IPS-15b (cell line): ENCODE data around the gene HMCN1.

Source experiments
- H3K27me3 ChIP-seq: one replicate; pipeline ENCODE4 v1.6.1; 2013; ENCODE audit warnings: low read length; ENCODE audit not compliant: control insufficient read depth, insufficient read depth
- H3K36me3 ChIP-seq: one replicate; pipeline ENCODE4 v1.6.1; 2013; ENCODE audit warnings: low read length; ENCODE audit not compliant: control insufficient read depth, insufficient read depth
- H3K4me1 ChIP-seq: one replicate; pipeline ENCODE4 v1.6.1; 2013; ENCODE audit warnings: mild to moderate bottlenecking, low read length; ENCODE audit not compliant: control insufficient read depth, insufficient read depth
- H3K4me3 ChIP-seq: one replicate; pipeline ENCODE4 v1.5.1; 2013; ENCODE audit warnings: low read depth, low read length
- H3K9ac ChIP-seq: one replicate; pipeline ENCODE4 v1.6.1; 2013; ENCODE audit warnings: low read depth, mild to moderate bottlenecking, low read length
- H3K9me3 ChIP-seq: one replicate; pipeline ENCODE4 v1.6.1; 2013; ENCODE audit warnings: mild to moderate bottlenecking, low read length; ENCODE audit not compliant: control insufficient read depth, insufficient read depth

Gene HMCN1

DNA sequence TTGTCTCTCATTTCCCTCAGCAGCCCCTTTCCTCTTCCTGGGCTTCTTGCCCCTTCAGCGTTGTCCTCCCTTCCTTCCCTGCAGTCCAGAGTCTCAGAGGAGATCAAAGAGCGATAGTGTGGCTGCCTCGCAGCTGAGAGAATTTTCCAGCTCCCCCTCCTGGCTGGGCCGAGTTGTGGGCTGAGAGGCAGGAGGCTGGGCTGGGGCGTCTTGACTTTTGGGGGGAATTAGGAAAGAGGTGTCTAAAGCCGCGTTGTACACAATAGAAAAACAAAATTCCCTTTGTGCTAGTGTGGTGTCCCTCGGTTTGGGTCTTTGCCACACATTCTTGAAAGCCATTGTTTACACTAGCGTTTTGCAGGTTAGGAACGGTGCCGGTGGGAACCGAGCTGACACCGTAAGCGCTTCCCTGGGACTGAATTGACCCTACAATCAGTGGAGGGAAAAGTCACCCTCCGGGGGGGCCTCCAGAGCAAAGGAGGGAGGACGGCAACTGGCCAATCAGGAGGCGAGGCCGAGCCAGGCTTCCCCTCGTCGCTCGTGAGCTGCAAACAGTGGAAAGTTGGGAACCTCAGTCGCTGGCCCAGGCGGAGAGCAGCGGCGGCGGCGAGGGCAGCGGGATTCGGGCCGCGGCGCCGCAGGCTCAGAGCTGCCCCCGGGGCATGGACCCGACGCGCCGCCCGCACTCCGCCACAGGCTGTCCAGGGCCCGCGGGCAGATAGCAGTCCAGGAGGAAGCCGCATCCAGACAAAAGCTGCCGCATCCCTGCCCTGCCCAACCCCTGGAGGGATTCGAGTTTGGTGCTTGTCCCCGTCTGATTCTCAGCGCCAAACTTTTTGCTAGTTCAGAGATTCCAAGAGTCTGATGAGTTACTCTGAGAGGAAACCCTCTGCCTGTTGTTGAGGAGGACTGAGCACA is at the start of gene HMCN1:
HMCN1 (plus strand) TSS at position 574 of the 918 bp plus-strand sequence. CDS start 389 bp downstream, outside the sequence.
- H3K9ac ChIP-seq, result peak within 1 kb of the TSS; percentile 19
- no peaks in the 10 kb centered on the region for H3K9me3 ChIP-seq
- H3K4me1 ChIP-seq, result peaks cover 10% of the 10 kb centered on the region
- H3K27me3 ChIP-seq, result peaks cover 32% of the 10 kb centered on the region
- no peaks in the 10 kb centered on the region for H3K36me3 ChIP-seq
- peak within 1 kb of the TSS; percentile 83 for H3K4me3 ChIP-seq

DNA sequence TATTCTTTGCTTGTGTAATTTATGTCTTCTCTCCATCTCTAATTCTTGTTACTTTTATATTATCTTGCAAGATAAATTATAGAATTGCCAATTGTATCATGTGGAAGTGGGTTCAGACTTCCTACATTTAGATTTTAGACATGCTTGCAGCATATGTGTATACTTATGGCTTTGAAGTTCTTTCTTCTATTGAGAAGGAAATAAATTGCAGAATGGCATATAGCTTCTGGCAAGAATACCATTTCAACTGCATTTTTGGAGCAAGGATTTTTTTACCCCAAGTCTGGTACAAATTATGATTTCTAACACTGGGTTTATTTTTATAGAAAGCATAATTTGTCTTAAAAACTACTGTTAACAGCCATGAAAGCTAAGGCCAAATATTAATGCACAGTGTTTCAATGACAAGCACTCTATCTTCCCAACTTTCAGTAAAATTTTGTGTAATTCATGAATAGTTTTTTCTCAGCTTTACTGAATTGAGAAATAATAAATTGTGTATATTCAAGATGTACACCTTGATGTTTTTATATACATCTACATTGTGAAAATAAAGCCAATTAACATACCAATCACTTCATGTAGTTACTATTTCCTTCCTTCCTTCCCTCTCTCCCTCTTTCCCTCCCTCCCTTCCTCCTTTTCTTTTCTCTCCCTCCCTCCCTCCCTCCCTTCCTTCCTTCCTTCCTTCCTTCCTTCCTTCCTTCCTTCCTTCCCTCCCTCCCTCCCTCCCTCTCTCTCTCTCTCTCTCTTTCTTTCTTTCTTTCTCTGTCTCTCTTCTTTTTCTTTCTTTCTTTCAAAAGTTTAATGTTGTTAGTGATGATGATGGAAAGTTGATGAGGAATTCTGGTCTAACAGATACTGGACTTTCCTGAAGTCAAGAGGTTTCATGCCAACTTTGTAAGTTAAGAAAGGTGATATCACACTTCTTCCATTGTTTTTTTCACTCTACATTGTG is 47.1 kb upstream of the HMCN1 start:
- Histone ChIP-seq H3K27me3 (no peaks in the 10 kb centered on the region), H3K9me3 (no peaks in the 10 kb centered on the region), H3K4me3 (no peak overlapping the region), H3K9ac (no peak overlapping the region), H3K36me3 (no peaks in the 10 kb centered on the region), H3K4me1 (no peaks in the 10 kb centered on the region)

DNA sequence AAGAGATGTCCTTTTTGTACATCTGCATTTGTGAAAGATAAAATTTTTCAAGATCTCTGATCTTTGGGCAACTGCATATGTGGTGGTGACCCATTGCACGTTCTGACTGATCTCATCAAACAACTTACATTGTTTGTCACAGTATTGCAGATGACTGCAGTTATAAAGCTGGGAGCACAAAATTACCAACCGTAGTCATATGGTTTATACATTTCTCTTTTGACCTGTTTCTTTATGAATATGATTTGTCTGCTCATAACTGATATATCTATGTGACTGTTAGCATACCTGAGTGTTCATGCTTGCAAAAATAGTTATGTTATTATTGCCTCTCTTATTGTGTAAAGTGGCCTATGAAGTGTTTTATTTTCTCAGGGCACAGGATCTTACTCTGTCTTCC is 43.7 kb upstream of the HMCN1 start:
- no peaks in the 10 kb centered on the region for H3K4me1 ChIP-seq
- H3K9me3 ChIP-seq, result no peaks in the 10 kb centered on the region
- H3K4me3 ChIP-seq, result no peak overlapping the region
- H3K9ac ChIP-seq, result no peak overlapping the region
- no peaks in the 10 kb centered on the region for H3K36me3 ChIP-seq
- peaks cover 4% of the 10 kb centered on the region for H3K27me3 ChIP-seq

- Histone ChIP-seq H3K27me3 (peaks cover 17% of the 10 kb centered on the region), H3K9ac (no peak overlapping the region), H3K4me3 (no peak overlapping the region), H3K36me3 (no peaks in the 10 kb centered on the region), H3K9me3 (no peaks in the 10 kb centered on the region), H3K4me1 (no peaks in the 10 kb centered on the region)
Measured at GRCh38 chr1:185693654-185694053, 40.5 kb upstream of the HMCN1 start.

DNA sequence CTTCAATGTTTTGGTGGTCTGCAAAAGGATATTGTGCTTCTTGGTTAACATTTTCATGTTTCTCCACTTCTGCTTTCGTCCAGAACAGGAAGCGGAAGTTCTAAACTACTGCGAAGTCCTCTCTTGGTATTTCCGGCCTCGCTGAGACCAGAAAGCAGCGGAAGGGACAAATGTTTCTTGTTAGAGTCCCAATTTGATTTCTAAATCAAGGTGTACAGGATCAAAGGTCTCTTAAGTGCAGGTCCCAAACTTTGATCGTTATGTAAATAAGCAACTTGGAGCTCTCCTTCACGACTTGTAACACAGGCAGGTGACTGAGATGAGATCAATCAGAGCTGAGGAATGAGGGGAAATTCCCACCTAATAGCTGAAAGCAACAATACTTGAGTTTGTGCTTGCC is 40.1 kb upstream of the HMCN1 start:
- H3K9me3 ChIP-seq, result no peaks in the 10 kb centered on the region
- no peak overlapping the region for H3K9ac ChIP-seq
- no peaks in the 10 kb centered on the region for H3K4me1 ChIP-seq
- no peak overlapping the region for H3K4me3 ChIP-seq
- H3K27me3 ChIP-seq, result peaks cover 21% of the 10 kb centered on the region
- no peaks in the 10 kb centered on the region for H3K36me3 ChIP-seq

DNA sequence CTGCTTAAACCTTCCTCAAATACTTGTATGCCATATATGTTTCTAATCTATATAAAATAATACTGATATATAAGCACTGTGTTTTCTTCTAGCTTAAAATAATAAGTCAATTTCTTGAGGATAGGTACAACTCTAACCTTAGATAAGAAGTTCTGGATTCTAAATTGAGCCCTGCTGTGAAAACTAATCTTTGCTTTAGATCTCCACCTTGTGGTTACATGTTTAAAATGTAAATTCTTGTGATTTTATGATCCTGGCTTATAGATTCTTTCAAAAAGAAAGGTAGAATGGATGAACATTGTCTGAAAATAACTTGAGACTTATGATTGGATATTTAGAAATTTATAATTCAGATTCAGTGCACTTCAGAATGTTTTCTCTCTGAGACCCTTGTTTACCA is 38.9 kb upstream of the HMCN1 start:
- Histone ChIP-seq H3K9me3 (no peaks in the 10 kb centered on the region), H3K4me3 (no peak overlapping the region), H3K36me3 (no peaks in the 10 kb centered on the region), H3K9ac (no peak overlapping the region), H3K27me3 (peaks cover 32% of the 10 kb centered on the region), H3K4me1 (peaks cover 7% of the 10 kb centered on the region)

DNA sequence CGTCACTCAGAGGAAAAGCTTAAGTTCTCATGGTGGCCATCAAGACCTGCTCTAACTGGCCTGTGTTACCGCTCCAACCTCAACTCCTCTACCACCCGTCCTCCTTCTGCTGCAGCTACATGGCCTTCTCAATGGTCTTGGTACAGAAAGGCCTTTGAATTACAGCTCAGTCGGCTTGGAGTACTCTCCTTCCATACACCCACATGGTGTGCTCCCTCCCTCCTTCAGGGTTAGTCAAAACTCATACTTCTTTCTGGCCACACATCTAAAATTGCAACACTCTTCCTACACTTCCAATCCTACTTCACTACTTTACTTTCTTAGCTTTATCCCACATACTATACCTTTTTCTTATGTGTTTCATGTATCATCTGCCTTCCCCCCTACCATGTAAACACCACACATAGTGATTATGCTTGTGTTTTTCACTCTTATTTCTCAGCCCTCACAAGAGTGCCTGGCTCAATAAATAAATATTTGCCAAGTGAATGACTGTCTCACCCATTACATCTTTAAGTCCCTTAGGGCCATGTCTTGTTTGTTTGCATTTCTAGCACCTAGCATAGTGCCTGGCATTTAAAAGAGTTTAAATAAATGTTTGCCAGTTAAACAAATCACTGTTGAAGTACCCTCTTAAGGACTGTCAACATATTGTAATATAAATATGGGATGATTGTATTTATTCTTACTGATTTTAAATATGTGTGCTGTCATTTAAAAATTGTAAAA is 37.6 kb upstream of the HMCN1 start:
- Histone ChIP-seq H3K36me3 (no peaks in the 10 kb centered on the region), H3K4me3 (no peak overlapping the region), H3K27me3 (peaks cover 44% of the 10 kb centered on the region), H3K4me1 (peaks cover 12% of the 10 kb centered on the region), H3K9ac (no peak overlapping the region), H3K9me3 (no peaks in the 10 kb centered on the region)

DNA sequence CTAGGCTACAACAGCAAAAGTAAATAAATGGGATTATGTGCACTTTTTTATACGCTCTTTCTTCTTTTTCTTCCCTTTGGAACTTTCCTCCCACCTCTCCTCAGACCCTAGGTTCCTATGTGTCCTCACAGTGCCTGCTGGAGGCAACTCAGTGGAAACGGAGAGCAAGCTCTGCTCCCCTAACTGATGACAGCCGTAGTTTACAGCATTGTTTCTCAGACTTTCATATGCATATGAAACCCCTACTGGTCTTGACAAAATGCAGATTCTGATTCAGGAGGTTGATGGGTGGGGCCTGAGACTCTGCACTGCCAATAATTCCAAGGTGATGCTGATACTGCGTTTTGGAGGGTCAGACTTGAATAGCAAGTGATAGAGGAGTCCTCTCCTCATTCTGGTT is 34.3 kb upstream of the HMCN1 start:
- H3K9me3 ChIP-seq, result no peaks in the 10 kb centered on the region
- no peak overlapping the region for H3K9ac ChIP-seq
- H3K4me3 ChIP-seq, result no peak overlapping the region
- peaks cover 57% of the 10 kb centered on the region for H3K27me3 ChIP-seq
- H3K4me1 ChIP-seq, result peaks cover 12% of the 10 kb centered on the region
- no peaks in the 10 kb centered on the region for H3K36me3 ChIP-seq

- peaks cover 49% of the 10 kb centered on the region for H3K27me3 ChIP-seq
- peaks cover 4% of the 10 kb centered on the region for H3K9me3 ChIP-seq
- peaks cover 12% of the 10 kb centered on the region for H3K4me1 ChIP-seq
- no peak overlapping the region for H3K4me3 ChIP-seq
- H3K36me3 ChIP-seq, result no peaks in the 10 kb centered on the region
- H3K9ac ChIP-seq, result no peak overlapping the region
Measured at GRCh38 chr1:185701650-185702049, 32.5 kb upstream of the HMCN1 start.

DNA sequence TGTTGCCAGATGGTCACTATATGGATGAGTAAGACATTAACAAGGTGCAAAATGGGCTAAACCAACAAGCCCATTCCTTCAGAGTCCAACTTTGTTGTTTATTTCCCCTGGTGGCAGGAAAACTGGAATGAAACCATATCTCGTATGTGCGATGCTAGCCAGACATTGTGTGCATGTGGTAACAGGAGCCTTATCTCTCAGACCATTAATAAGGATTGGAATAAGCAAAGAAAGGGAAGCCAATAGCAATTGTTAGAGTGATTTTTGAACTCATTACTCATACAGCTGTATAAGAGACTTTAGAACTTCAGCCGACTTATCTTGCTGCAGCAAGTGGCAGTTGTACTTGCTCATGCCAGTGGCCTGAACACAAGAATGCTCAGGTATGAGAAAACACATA is 30.0 kb upstream of the HMCN1 start:
- H3K36me3 ChIP-seq, result no peaks in the 10 kb centered on the region
- H3K4me3 ChIP-seq, result no peak overlapping the region
- H3K9ac ChIP-seq, result no peak overlapping the region
- H3K27me3 ChIP-seq, result peaks cover 39% of the 10 kb centered on the region
- H3K4me1 ChIP-seq, result peaks cover 12% of the 10 kb centered on the region
- H3K9me3 ChIP-seq, result peaks cover 10% of the 10 kb centered on the region

GRCh38 chr1:185716095-185716494 is 18.1 kb upstream of the HMCN1 start:
- no peak overlapping the region for H3K4me3 ChIP-seq
- H3K27me3 ChIP-seq, result no peaks in the 10 kb centered on the region
- no peaks in the 10 kb centered on the region for H3K4me1 ChIP-seq
- H3K9me3 ChIP-seq, result no peaks in the 10 kb centered on the region
- no peaks in the 10 kb centered on the region for H3K36me3 ChIP-seq
- no peak overlapping the region for H3K9ac ChIP-seq
